A204.1 (cell line): ENCODE results near the gene U2SURP.
"Not testable (repeated sequence)": the region's sequence is repeated elsewhere in the genome, so short reads cannot be mapped to it uniquely, and the experiment has no call there.

Source experiments
- FAIRE-seq: peaks from 2 replicates; lab custom pipeline; 2012; peaks lifted over from hg19 to GRCh38; lab: Jason Lieb, UNC

Gene U2SURP

DNA sequence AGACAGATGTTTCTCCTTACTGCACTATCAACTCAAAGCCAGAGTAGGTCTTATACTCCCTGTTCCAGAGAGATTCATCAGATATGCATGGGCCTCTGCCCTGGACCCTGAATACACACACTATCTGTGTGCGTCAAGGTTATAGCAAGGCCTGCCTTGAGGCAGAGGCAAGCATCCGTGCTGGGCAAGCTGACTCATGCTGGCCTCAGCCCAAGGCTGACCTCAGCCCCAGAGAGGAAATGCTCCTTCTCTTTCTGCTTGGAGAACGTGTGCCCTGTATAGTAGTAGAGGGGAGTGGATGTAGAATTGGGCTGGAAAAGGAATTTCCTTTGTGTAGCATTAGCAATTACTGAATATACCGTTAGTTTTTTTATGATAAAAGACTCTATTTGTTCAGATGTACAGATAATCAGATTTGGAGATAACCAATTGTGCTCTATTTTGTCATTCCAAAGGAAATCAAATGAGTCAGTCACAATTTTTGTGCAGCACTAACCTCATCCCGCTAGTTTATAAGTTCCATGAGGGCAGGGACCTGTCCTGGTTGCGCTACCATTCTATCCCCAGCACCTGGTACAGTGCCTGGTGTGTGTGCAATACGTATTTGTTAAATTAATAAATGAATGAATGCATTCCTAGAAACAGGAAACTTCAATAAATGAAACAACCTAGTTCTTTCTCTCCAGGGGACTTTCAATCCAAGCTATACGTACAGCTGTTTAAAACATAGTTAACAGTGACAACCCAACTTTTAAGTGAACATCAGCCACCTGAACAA, 24.6 kb upstream of the U2SURP start:
- no peak for FAIRE-seq

DNA sequence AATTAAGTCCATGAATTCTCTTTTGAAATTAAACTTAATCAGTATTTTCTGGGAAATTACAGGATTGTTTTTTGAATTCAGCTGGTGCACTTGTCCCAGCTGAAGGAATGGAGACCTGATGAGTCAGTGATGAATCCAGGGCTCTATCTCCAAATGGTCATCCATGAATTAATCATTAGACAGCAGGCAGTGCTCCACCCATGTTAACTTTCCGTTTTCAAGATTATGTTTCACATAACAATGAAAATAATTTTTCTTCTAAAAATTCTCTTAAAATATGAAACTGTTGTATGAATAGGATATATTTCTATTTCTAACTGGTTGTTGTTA, 24.0 kb upstream of the U2SURP start:
- no peak for FAIRE-seq

DNA sequence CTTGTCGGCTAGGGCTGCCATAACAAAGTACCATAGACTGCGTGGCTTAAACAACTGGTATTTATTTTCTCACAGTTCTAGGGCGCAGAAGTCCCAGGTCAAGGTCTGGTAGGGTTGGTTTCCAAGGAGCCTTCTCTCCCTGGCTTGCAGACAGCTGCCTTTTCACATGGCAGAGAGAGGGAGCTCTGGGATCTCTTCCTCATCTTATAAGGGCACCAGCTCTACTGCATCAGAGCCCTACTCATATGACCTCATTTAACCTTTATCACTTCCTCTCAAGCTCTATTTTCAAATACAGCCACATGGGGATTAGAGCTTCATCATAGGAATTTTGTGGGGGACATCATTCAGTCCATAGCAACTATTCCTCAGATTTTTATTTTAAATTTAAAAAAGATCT, 20.3 kb upstream of the U2SURP start:
- FAIRE-seq = no peak

- FAIRE-seq = no peak
Measured at GRCh38 chr3:142982038-142982773, 19.2 kb upstream of the U2SURP start.

DNA sequence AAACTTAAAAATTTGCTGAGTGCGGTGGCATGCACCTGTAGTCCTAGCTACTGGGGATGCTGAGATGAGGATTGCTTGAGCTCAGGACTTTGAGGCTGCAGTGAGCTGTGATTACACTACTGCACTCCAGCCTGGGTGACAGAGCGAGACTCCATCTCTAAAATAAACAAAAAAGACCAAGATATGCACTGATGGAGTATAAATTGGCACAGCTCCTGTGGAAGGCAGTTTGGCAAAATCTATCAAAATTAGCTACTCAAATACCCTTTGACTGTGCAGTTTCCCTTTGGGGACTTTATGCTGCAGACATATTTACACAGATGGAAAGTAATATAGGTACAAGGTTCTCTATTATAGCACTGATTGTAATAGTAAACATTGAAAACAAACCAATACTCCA, 18.1 kb upstream of the U2SURP start:
- no peak for FAIRE-seq

DNA sequence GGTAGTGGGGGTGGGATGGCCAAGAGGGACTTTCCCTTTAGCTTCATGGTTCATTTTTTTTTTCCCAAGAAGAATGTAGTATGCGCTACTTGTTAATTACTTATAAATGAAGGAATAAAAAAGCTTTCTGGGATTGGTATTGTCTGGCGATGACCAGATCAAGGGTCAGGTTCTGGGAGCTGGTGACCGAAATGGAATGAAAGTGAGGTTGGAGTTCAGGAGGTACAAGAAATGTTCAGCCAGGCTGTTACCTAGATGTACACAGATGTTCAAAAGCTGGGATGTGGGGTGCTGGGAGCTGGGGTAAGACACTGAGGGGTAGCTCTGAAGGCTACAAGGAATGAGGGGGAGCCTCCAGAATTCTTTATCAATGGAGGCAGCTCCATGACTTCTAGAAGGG, 17.1 kb upstream of the U2SURP start:
- FAIRE-seq = no peak

DNA sequence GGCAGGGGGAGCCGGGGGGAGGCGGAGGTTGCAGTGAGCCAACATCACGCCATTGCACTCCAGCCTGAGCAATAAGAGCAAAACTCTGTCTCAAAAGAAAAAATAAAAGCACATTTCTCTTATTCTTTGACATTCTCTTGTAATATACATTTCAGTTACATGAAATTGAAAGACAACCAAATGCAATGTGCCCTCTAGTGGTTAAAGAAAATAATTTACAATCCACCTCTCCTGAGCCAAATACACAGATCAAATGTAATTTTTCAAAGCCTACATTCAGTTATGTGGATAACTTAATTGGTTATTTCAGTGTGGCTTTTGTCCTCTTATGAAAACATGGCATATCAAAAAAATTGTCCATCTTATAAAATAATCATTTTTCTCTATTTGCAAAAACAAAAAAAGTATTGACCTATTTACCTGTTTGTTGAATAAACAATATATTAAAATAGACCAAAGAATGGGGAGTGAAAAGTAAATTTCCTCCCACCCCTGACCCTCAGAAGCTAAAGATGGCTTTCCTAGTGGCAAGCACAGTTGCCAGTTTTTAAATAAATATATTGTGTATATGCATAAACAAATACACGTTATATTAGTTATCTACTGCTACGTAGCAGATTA, 14.2 kb upstream of the U2SURP start:
- peak; percentile 97 for FAIRE-seq

- FAIRE-seq = no peak
Measured at GRCh38 chr3:142987707-142988106, 13.7 kb upstream of the U2SURP start.

GRCh38 chr3:142988221-142988620, 13.1 kb upstream of the U2SURP start:
- not testable (repeated sequence) for FAIRE-seq

DNA sequence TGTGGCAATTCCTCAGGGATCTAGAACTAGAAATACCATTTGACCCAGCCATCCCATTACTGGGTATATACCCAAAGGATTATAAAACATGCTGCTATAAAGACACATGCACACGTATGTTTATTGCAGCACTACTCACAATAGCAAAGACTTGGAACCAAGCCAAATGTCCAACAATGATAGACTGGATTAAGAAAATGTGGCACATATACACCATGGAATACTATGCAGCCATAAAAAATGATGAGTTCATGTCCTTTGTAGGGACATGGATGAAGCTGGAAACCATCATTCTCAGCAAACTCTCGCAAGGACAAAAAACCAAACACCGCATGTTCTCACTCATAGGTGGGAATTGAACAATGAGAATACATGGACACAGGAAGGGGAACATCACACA, 12.5 kb upstream of the U2SURP start:
- FAIRE-seq = not testable (repeated sequence)

GRCh38 chr3:142990721-142991120, 10.6 kb upstream of the U2SURP start:
- no peak for FAIRE-seq

DNA sequence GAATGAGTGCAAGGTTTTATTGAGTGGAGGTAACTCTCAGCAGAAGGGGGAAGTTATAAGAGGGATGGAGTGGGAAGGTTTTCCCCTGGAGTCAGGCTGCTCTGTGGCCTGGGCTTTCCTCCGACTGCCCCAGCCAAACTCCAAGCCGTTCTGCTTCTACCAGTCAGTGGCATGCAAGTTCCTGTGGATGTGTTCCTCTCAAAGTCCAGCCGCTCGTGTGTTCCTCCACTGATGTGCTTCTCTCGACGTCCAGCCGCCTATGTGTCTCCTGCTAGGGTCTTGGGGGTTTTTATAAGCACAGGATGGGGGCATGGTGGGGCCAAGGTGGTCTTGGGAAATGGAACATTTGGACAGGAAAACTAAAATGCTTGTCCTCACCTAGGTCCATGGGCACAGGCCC, 9.0 kb upstream of the U2SURP start:
- no peak for FAIRE-seq

- FAIRE-seq = peak; percentile 85
Measured at GRCh38 chr3:142993958-142994442, 7.4 kb upstream of the U2SURP start.

DNA sequence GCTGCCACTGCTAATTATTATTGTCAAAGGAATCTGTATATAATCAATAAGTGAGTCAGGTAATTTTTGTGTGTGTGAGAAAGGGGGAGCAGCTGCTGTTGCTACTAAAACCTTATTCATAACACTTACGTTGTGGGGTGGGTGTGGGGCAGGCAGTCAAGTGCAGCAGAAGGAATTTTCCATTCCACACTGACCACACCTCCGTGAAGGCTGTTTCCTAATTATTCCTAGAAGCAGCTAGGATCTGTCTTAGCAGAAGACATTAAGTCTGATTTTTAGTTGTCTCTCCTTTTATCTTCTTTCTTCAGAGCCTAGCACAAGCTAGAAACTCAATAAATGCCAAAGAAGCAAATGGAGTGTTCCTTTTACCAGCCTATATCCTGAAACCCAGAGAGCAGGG, 4.0 kb upstream of the U2SURP start:
- no peak for FAIRE-seq

GRCh38 chr3:142998439-142998838, 2.9 kb upstream of the U2SURP start:
- FAIRE-seq = no peak

GRCh38 chr3:142999881-143000280, 1.5 kb upstream of the U2SURP start:
- no peak for FAIRE-seq

DNA sequence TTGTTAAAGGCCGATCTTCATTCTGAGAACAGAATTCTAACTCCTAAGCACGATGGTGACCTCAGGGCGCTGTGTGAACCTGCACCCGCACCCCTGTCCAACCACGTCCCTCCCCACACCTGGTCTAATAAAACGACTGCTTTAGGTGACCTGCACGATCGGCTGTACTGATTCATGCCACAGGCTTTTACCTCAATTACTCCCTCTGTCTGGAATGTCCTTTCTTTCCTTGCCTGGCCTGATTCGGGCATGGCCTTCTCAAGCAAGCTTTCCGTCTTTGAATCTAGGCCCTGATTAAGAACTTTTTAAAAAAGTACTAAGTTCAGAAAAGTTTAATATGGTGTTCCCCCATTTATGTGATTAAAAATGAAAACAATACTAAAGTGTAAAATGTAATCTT, 842 bp upstream of the U2SURP start:
- no peak for FAIRE-seq

DNA sequence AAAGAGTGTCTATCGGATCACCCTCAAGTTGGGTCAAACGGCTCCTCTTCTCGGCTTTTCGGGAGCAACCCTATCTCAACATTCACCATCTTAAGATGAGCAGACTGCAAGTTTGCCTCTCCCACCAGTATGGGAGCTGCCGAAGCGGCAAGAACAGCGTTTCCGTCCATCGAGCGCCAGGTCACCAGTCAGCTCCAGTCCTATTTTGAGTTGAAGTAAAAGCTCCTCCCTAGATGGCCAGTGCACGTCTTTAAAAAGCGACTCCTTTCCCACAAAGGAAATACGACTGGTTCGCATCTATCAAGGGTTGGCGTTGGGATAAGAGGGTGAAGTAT, 369 bp upstream of the U2SURP start:
- FAIRE-seq = no peak

GRCh38 chr3:143002083-143002712, 828 bp downstream of the U2SURP start:
- FAIRE-seq = no peak

GRCh38 chr3:143002727-143003126, 1.4 kb downstream of the U2SURP start:
- FAIRE-seq = no peak

DNA sequence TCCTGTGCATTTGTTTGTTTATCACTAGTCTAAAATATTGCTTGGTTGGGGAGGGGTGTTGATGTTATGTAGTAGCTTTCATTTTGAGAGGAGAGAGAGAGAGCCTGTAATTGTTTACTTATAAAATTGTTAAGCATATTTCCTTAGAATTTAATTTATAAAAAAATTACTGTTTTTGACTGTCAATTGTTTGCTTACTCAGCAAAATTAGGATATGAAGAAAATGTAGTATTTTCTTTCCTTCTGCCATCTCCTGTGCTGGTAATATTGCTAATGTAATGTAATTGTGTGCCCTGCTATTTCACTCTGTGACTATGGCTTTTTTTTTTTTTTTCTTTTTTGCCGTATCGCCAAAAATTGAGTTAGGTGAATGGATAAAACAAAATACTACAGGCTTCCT, 3.5 kb downstream of the U2SURP start:
- no peak for FAIRE-seq

- no peak for FAIRE-seq
Measured at GRCh38 chr3:143010024-143010423, 8.7 kb downstream of the U2SURP start.

DNA sequence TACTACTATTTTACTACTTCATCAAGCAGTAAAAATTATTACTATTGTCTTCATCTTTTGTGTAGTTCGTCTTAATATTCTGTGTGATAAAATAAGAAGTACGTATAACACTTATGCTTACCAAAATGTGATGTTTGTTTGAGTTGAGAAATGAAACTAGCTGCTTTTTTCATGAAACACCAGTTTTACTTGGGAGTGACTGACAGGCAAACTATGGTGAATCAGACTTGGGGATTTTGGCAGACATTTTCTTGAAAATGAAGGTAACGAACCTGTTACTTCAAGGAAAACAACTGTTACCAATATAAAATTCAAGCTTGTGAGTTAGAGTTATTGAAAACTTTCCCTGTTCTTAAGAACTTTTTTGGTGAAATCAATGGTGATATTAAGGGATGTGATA, 10.3 kb downstream of the U2SURP start:
- no peak for FAIRE-seq
